Left renal pelvis (tissue), 4 donors: ENCODE results near the gene LCTL. TPM values are rescaled to one million over a fixed set of nuclear protein-coding genes. Genes with fewer than 3 reads are reported as not detected.

Experiments used
- DNase-seq, 4 donors: peaks; one replicate each; pipeline ENCODE4 v3.0.0-alpha.2; 2013; ENCODE audit warnings: low read depth in 4 of 4, low spot score in 3 of 4
- polyA plus RNA-seq, 4 donors: library from polyadenylated mRNA; unstranded; fragments of 120-200 nt; gene quantifications; one replicate each; pipeline ENCODE4 v1.2.1, GENCODE V29; 2013; ENCODE audit not compliant: insufficient read length in 4 of 4

LCTL gene
- polyA plus RNA-seq = under 1 TPM; 0.15 to 0.50 (median 0.24) TPM

GRCh38 chr15:66565741-66566144 is at the start of gene LCTL:
TSS of gene LCTL (minus strand) at chr15:66565998. CDS start at chr15:66565365, 633 bp downstream.
- DNase-seq = no peak

- DNase-seq = no peak
Observed at GRCh38 chr15:66614951-66615760, 49.4 kb upstream of the LCTL start.

- no peak for DNase-seq
Observed at GRCh38 chr15:66614456-66614855, 48.7 kb upstream of the LCTL start.

GRCh38 chr15:66613743-66614142 is 47.9 kb upstream of the LCTL start:
- no peak for DNase-seq

- no peak for DNase-seq
Observed at GRCh38 chr15:66611257-66612053, 45.7 kb upstream of the LCTL start.

- DNase-seq = no peak
Observed at GRCh38 chr15:66609876-66610275, 44.1 kb upstream of the LCTL start.

GRCh38 chr15:66608881-66609280 is 43.1 kb upstream of the LCTL start:
- no peak for DNase-seq

GRCh38 chr15:66608159-66608558 is 42.4 kb upstream of the LCTL start:
- no peak for DNase-seq

GRCh38 chr15:66603301-66604179 is 37.7 kb upstream of the LCTL start:
- DNase-seq = peak in 2 of 4 donors; percentile 59

GRCh38 chr15:66601521-66601920 is 35.7 kb upstream of the LCTL start:
- DNase-seq = no peak

GRCh38 chr15:66600240-66600627 is 34.4 kb upstream of the LCTL start:
- no peak for DNase-seq

GRCh38 chr15:66599536-66600239 is 33.9 kb upstream of the LCTL start:
- no peak for DNase-seq

- DNase-seq = no peak
Observed at GRCh38 chr15:66598095-66598815, 32.5 kb upstream of the LCTL start.

GRCh38 chr15:66595931-66596545 is 30.2 kb upstream of the LCTL start:
- DNase-seq = no peak

GRCh38 chr15:66595332-66595731 is 29.5 kb upstream of the LCTL start:
- DNase-seq = no peak

- DNase-seq = no peak
Observed at GRCh38 chr15:66594836-66595235, 29.0 kb upstream of the LCTL start.

GRCh38 chr15:66594344-66594743 is 28.5 kb upstream of the LCTL start:
- no peak for DNase-seq

- no peak for DNase-seq
Observed at GRCh38 chr15:66593219-66593780, 27.5 kb upstream of the LCTL start.
